ENCODE measurements around the gene MYO3B.

DNA sequence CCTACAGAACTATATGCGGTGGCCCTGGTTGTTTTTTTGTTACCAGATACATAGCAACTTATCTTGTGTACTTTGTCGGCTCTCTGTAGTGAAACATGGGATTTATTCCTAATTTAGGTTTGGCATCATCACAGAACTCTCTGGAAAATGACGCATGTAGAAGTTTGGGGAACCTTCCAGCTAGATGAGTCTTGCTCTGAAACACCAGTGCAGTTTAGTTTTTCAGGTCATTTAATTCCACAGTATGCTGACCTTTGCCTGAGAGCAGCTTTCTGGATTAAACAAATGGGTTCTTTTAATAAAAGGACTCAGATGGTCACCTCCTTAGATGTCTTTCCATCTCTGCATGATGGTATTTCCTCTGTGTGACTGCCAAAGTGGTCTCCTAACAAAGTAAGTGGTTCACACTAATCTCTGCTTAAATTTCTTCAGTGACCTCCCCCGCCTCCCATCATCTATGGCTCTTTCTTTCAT is 39.9 kb downstream of the MYO3B start:
- TF ChIP-seq, protein P1, sequence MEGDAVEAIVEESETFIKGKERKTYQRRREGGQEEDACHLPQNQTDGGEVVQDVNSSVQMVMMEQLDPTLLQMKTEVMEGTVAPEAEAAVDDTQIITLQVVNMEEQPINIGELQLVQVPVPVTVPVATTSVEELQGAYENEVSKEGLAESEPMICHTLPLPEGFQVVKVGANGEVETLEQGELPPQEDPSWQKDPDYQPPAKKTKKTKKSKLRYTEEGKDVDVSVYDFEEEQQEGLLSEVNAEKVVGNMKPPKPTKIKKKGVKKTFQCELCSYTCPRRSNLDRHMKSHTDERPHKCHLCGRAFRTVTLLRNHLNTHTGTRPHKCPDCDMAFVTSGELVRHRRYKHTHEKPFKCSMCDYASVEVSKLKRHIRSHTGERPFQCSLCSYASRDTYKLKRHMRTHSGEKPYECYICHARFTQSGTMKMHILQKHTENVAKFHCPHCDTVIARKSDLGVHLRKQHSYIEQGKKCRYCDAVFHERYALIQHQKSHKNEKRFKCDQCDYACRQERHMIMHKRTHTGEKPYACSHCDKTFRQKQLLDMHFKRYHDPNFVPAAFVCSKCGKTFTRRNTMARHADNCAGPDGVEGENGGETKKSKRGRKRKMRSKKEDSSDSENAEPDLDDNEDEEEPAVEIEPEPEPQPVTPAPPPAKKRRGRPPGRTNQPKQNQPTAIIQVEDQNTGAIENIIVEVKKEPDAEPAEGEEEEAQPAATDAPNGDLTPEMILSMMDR (IDR thresholded peaks at IDR 0.05) = no peak
- TF ChIP-seq POLR2A (IDR thresholded peaks at IDR 0.05; ENCODE audit: low read depth) = no peak
- TF ChIP-seq POLR2AphosphoS5 (IDR thresholded peaks at IDR 0.05) = no peak

Data from esophagus muscularis mucosa (tissue), 3 donors.